K562 (cell line): ENCODE data around the gene LAMB3. TPM values are rescaled to one million over a fixed set of nuclear protein-coding genes. Genes with fewer than 3 reads are reported as not detected.

ENCODE experiments used
- ATAC-seq: fragments of 200-7000 bp; cut with Tn5 transposase; 3 replicates; pipeline ENCODE4 v1.9.1; 2020; ENCODE audit warnings: moderate library complexity
- BruUV-seq: library from RNA; stranded (reverse); fragments of 400-500 nt; replicated peaks from 2 replicates; lab custom pipeline; 2021; lab: Mats Ljungman, UMichigan
- CTCF ChIA-PET: fragments of 300-600 bp; formaldehyde crosslinking; extraction: SDS; loops from one replicate; lab custom pipeline; 2021; ENCODE audit warnings: low intra/inter-chr PET ratio; lab: Yijun Ruan, JAX
- POLR2A ChIA-PET: fragments of 300-600, 350-650 bp; sonication (Branson Sonifier 250); formaldehyde crosslinking; extraction: SDS; loops from one replicate; lab custom pipeline; 2021; ENCODE audit warnings: antibody characterized with exemption, inconsistent platforms; lab: Yijun Ruan, JAX
- DNase-seq, 4 experiments: peaks; one replicate each; pipeline versions ENCODE4 v3.0.0 to v3.0.0-alpha.2; 2011 to 2018; ENCODE audit warnings: low spot score in 3 of 4, mixed read lengths in 3 of 4; ENCODE audit errors: extremely low read depth in 1 of 4
- FAIRE-seq: peaks from 2 replicates; lab custom pipeline; 2011; peaks lifted over from hg19 to GRCh38; lab: Jason Lieb, UNC
- H2AFZ ChIP-seq: 2 replicates; pipeline ENCODE4 v1.6.0; 2011; ENCODE audit warnings: low read depth, low read length, control low read depth, inconsistent platforms
- H3K27ac ChIP-seq: fragments of 200-600 bp; 3 replicates; pipeline ENCODE4 v1.8.0; 2011; ENCODE audit warnings: low read depth, mild to moderate bottlenecking, control low read depth, inconsistent platforms, low read length, moderate library complexity, mixed read lengths; ENCODE audit errors: extremely low read depth
- H3K27me3 ChIP-seq, 2 experiments: fragments of 300-600 bp in 1 of 2; 2 replicates in 1 of 2; 3 replicates in 1 of 2; pipeline versions ENCODE4 v1.6.0 to v1.8.0; 2011; ENCODE audit warnings: inconsistent platforms in 2 of 2, low read length in 2 of 2, mild to moderate bottlenecking in 1 of 2, mixed read lengths in 1 of 2, moderate library complexity in 1 of 2; ENCODE audit not compliant: control insufficient read depth in 2 of 2, insufficient read depth in 2 of 2
- H3K36me3 ChIP-seq: fragments of 300-600 bp; 3 replicates; pipeline ENCODE4 v1.8.0; 2011; ENCODE audit warnings: mild to moderate bottlenecking, low read length, inconsistent platforms; ENCODE audit not compliant: control insufficient read depth, insufficient read depth
- H3K4me1 ChIP-seq, 2 experiments: fragments of 200-600 bp in 1 of 2; replicated peaks in 1 of 2; 2 replicates in 1 of 2; 3 replicates in 1 of 2; pipeline versions ENCODE4 v1.5.1 to v1.8.0; 2011; ENCODE audit warnings: inconsistent platforms in 2 of 2, low read length in 2 of 2, mild to moderate bottlenecking in 1 of 2, mixed read lengths in 1 of 2, moderate library complexity in 1 of 2; ENCODE audit not compliant: control insufficient read depth in 2 of 2, insufficient read depth in 2 of 2
- H3K4me2 ChIP-seq: 2 replicates; pipeline ENCODE4 v1.6.1; 2011; ENCODE audit warnings: low read length, control low read depth, inconsistent platforms, mixed read lengths; ENCODE audit not compliant: insufficient read depth
- H3K4me3 ChIP-seq: fragments of 200-600 bp; sonication (generic), shearing (Covaris generic); 2 replicates; pipeline ENCODE4 v1.5.1; 2016; ENCODE audit warnings: control low read depth, inconsistent platforms
- H3K79me2 ChIP-seq: fragments of 200-600 bp; 3 replicates; pipeline ENCODE4 v1.8.0; 2011; ENCODE audit warnings: low read length, inconsistent platforms; ENCODE audit not compliant: control insufficient read depth, insufficient read depth
- H3K9ac ChIP-seq, 2 experiments: 2 replicates each; pipeline versions ENCODE4 v1.6.0 to v1.6.1; 2011; ENCODE audit warnings: low read depth in 2 of 2, low read length in 2 of 2, control low read depth in 1 of 2, inconsistent platforms in 1 of 2, mild to moderate bottlenecking in 1 of 2, mixed read lengths in 1 of 2; ENCODE audit not compliant: insufficient read depth in 1 of 2
- H3K9me1 ChIP-seq: one replicate; pipeline ENCODE4 v1.6.0; 2011; ENCODE audit warnings: inconsistent platforms, mild to moderate bottlenecking, low read length, moderate library complexity; ENCODE audit not compliant: control insufficient read depth, insufficient read depth
- H3K9me3 ChIP-seq: replicated peaks from 2 replicates; pipeline ENCODE4 v1.5.1; 2011; ENCODE audit warnings: low read depth, low read length, inconsistent platforms; ENCODE audit not compliant: control insufficient read depth, insufficient read depth
- H4K20me1 ChIP-seq: replicated peaks from 2 replicates; pipeline ENCODE4 v1.6.1; 2011; ENCODE audit warnings: low read length, inconsistent platforms, mixed read lengths; ENCODE audit not compliant: control insufficient read depth, insufficient read depth
- ELF2 ChIP-seq: fragments of 250-450 bp; sonication (Bioruptor Pico); IDR thresholded peaks from 2 replicates; pipeline ENCODE4 v1.5.0; 2021; ENCODE audit warnings: mild to moderate bottlenecking
- HMG20A ChIP-seq: fragments of 450-650 bp; formaldehyde crosslinking; conservative IDR thresholded peaks from 2 replicates; pipeline ENCODE4 v1.4.0; 2020; ENCODE audit warnings: mild to moderate bottlenecking, mixed read lengths
- HNRNPLL ChIP-seq: fragments of 200-400 bp; formaldehyde crosslinking; IDR thresholded peaks from 2 replicates; pipeline ENCODE4 v1.6.1; 2017; ENCODE audit warnings: low read length, low read depth, mild to moderate bottlenecking; ENCODE audit not compliant: poor library complexity, severe bottlenecking
- LEF1 ChIP-seq: fragments of 450-650 bp; IDR thresholded peaks from 2 replicates; pipeline ENCODE4 v1.6.1; 2016; ENCODE audit warnings: mild to moderate bottlenecking
- RUNX1 ChIP-seq: sonication (generic); IDR thresholded peaks from 2 replicates; pipeline ENCODE4 v1.6.1; 2016; ENCODE audit warnings: antibody characterized with exemption, low read depth
- SMARCC2 ChIP-seq: fragments of 450-650 bp; IDR thresholded peaks from 2 replicates; pipeline ENCODE4 v1.6.1; 2017; ENCODE audit warnings: antibody characterized with exemption, moderate library complexity, mild to moderate bottlenecking, low read depth
- SP1 ChIP-seq: sonication (generic); formaldehyde crosslinking; IDR thresholded peaks from 2 replicates; pipeline ENCODE4 v1.8.1; 2022; ENCODE audit warnings: mild to moderate bottlenecking, missing genetic modification reagents
- SRF ChIP-seq, 2 experiments: fragments of 250-450, 450-650 bp in 1 of 2; sonication (Bioruptor Pico) in 1 of 2; sonication (generic) in 1 of 2; formaldehyde crosslinking; IDR thresholded peaks; 2 replicates each; pipeline versions ENCODE4 v1.5.0 to v1.5.1; 2020 to 2022; ENCODE audit warnings: mild to moderate bottlenecking in 1 of 2, missing genetic modification reagents in 1 of 2
- ZNF212 ChIP-seq: fragments of 450-650 bp; formaldehyde crosslinking; IDR thresholded peaks from 2 replicates; pipeline ENCODE4 v1.4.0; 2020; ENCODE audit warnings: mild to moderate bottlenecking
- ZNF551 ChIP-seq: fragments of 250-450 bp; sonication (Bioruptor Pico); IDR thresholded peaks from 2 replicates; pipeline ENCODE4 v1.5.0; 2021; ENCODE audit warnings: mild to moderate bottlenecking, moderate library complexity
- WGBS: fragments of 100-300 bp; shearing (Covaris generic); methylation state at CpG from one replicate; pipeline ENCODE4 v1.1.6; 2016; ENCODE audit warnings: low coverage, mixed read lengths; ENCODE audit not compliant: insufficient coverage; ENCODE audit errors: missing lambda C conversion rate; 5-methylcytosine and 5-hydroxymethylcytosine counted together
- in situ Hi-C: fragments of 300-500 bp; cut with MboI; formaldehyde crosslinking; loops from 4 replicates; pipeline ENCODE4 v1.15.0; 2018; ENCODE audit warnings: inconsistent platforms, mixed read lengths
- intact Hi-C: fragments of 100-400 bp; cut with micrococcal nuclease; formaldehyde crosslinking; loops from 2 replicates; pipeline ENCODE4 v1.14.2; 2022
- polyA plus RNA-seq, 8 experiments: library from polyadenylated mRNA; depleted of rRNA in 4 of 8; stranded (reverse) in 5 of 8; unstranded in 3 of 8; fragments of >200 nt; fragmentation: Nextera tagmentation in 2 of 8; fragmentation: Illumina TruSeq in 1 of 8; extraction: Ambion mirVana in 2 of 8; extraction: Trizol in 1 of 8; gene quantifications; 2 replicates each; pipeline versions ENCODE4 v1.2.1 to v1.2.3, GENCODE V29; 2011 to 2014; ENCODE audit warnings: inconsistent platforms in 1 of 8, missing spikeins in 1 of 8
- total RNA-seq, 7 experiments: library from RNA; depleted of rRNA in 6 of 7; stranded (reverse); fragments of >200 nt in 6 of 7; fragmentation: Illumina TruSeq in 2 of 7; extraction: Trizol in 2 of 7; gene quantifications; 2 replicates each; pipeline versions ENCODE4 v1.2.1 to v1.2.3, GENCODE V29; 2011 to 2021; ENCODE audit warnings: low replicate concordance in 1 of 7
- TF ChIP-seq, protein P1 (sequence below): fragments of 450-650 bp; formaldehyde crosslinking; IDR thresholded peaks from 2 replicates; pipeline ENCODE4 v1.4.0; 2022; ENCODE audit warnings: missing genetic modification characterization
- TF ChIP-seq, protein P2 (sequence below): fragments of 250-450 bp; sonication (Bioruptor Pico); IDR thresholded peaks from 2 replicates; pipeline ENCODE4 v1.8.0; 2021; ENCODE audit warnings: borderline replicate concordance, mild to moderate bottlenecking, moderate library complexity; ENCODE audit not compliant: poor library complexity, severe bottlenecking
- TF ChIP-seq, protein P3 (sequence below): fragments of 250-450 bp; sonication (Bioruptor Pico); IDR thresholded peaks from 2 replicates; pipeline ENCODE4 v1.8.0; 2021; ENCODE audit warnings: moderate library complexity, mild to moderate bottlenecking, inconsistent platforms

Gene LAMB3
- total and polyA plus RNA-seq, 9 of the 15 experiments (the other 6 are each of a cell fraction or from before 2014, with no cell fraction given) = 0.08 to 1.3 (median 0.91) TPM

DNA sequence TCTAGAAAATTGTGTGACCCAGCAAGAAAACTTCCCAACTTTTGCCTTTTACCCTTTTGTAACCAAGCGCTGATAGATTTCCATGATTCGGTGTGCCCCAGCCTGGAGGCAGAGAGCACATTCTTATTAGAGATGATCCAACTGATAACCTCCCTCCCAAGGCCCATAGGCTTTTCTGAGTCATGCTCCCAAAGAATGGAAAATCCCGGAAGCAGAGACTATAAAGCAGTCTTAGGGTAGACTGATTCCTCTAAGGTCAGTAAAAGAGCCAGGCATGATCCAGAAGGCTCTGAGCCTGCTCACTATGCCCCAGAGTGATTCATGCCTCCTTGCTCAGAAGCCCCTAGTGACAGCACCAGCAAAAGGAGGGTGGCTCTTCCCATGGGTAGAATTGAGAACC, 64.4 kb downstream of the LAMB3 start:
- no peak for DNase-seq
- no peak for TF ChIP-seq LEF1
- TF ChIP-seq ELF2 (CRISPR knock-in tag) = no peak
- no peak for TF ChIP-seq ZNF551 (CRISPR knock-in tag)
- TF ChIP-seq RUNX1 = no peak
- TF ChIP-seq, protein P1, sequence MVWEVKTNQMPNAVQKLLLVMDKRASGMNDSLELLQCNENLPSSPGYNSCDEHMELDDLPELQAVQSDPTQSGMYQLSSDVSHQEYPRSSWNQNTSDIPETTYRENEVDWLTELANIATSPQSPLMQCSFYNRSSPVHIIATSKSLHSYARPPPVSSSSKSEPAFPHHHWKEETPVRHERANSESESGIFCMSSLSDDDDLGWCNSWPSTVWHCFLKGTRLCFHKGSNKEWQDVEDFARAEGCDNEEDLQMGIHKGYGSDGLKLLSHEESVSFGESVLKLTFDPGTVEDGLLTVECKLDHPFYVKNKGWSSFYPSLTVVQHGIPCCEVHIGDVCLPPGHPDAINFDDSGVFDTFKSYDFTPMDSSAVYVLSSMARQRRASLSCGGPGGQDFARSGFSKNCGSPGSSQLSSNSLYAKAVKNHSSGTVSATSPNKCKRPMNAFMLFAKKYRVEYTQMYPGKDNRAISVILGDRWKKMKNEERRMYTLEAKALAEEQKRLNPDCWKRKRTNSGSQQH (CRISPR knock-in tag) = no peak
- TF ChIP-seq SRF (CRISPR knock-in tag; IDR thresholded peaks at IDR 0.05) = no peak
- no peak for TF ChIP-seq ZNF212
- no peak for TF ChIP-seq HMG20A (CRISPR knock-in tag)
- TF ChIP-seq HNRNPLL = no peak
- no peak for TF ChIP-seq SMARCC2
- TF ChIP-seq SP1 (CRISPR knock-in tag) = no peak
- TF ChIP-seq, protein P2, sequence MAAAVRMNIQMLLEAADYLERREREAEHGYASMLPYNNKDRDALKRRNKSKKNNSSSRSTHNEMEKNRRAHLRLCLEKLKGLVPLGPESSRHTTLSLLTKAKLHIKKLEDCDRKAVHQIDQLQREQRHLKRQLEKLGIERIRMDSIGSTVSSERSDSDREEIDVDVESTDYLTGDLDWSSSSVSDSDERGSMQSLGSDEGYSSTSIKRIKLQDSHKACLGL (CRISPR knock-in tag) = no peak
- TF ChIP-seq, protein P3, sequence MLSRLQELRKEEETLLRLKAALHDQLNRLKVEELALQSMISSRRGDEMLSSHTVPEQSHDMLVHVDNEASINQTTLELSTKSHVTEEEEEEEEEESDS (CRISPR knock-in tag) = no peak
- TF ChIP-seq, all 486 proteins: peak for 0
- no peak for ATAC-seq
- H3K9me3 ChIP-seq = no peaks in the 10 kb centered on the region
- no peak overlapping the region for H3K4me2 ChIP-seq
- POLR2A ChIA-PET = no interaction called here
- no peaks in the 10 kb centered on the region for H3K36me3 ChIP-seq
- WGBS = 0% methylated on average over 3 of the region's 3 CpGs
- H2AFZ ChIP-seq = no peak overlapping the region
- no peak overlapping the region for H3K9ac ChIP-seq
- CTCF ChIA-PET = no interaction called here
- intact Hi-C loops = loop anchor here (10.0 kb wide), 1 partner anchor 407 kb away; no protein-coding TSS in a partner anchor
- no peaks in the 10 kb centered on the region; the same call in 1 of the 2 replicates for H4K20me1 ChIP-seq
- no peak overlapping the region for H3K4me3 ChIP-seq
- no peaks in the 10 kb centered on the region for H3K9me1 ChIP-seq
- FAIRE-seq = no peak
- no TSS peak for BruUV-seq
- H3K27ac ChIP-seq = no peak overlapping the region
- H3K79me2 ChIP-seq = no peaks in the 10 kb centered on the region
- H3K4me1 ChIP-seq = peaks cover 0 to 3% of the 10 kb centered on the region in 2 experiments; a peak in 1 of 5 replicates
- in situ Hi-C loops = loop anchor here (25.0 kb wide), 1 partner anchor 400 kb away; no protein-coding TSS in a partner anchor
- peaks cover 22 to 46% of the 10 kb centered on the region in 2 experiments; a peak in 4 of 5 replicates for H3K27me3 ChIP-seq
